CD14-positive monocyte (primary cell): ENCODE measurements around the gene NDUFAF4. TPM values are rescaled to one million over a fixed set of nuclear protein-coding genes. Genes with fewer than 3 reads are reported as not detected.
A peak's percentile ranks its signal among the peaks of the same experiment; 100 is the strongest.

Experiments used
- DNase-seq, 3 donors: peaks; one replicate each; pipeline ENCODE4 v3.0.0-alpha.2; 2011 to 2022
- H2AFZ ChIP-seq: 2 replicates; pipeline ENCODE4 v1.6.0; 2012; ENCODE audit warnings: mild to moderate bottlenecking, low read depth, low read length, inconsistent platforms; ENCODE audit not compliant: insufficient read depth, poor library complexity, severe bottlenecking
- H3K27ac ChIP-seq, 2 donors: 1 replicate in 1 of 2; 2 replicates in 1 of 2; pipeline ENCODE4 v1.5.1; 2012 to 2013; ENCODE audit warnings: low read length in 2 of 2, control low read depth in 1 of 2, inconsistent platforms in 1 of 2, low read depth in 1 of 2, mild to moderate bottlenecking in 1 of 2
- H3K27me3 ChIP-seq, 2 donors: one replicate each; pipeline versions ENCODE4 v1.6.0 to v1.6.1; 2011 to 2013; ENCODE audit warnings: low read length in 2 of 2; ENCODE audit not compliant: control insufficient read depth in 2 of 2, insufficient read depth in 2 of 2
- H3K36me3 ChIP-seq, 2 donors: replicated peaks in 1 of 2; 1 replicate in 1 of 2; 2 replicates in 1 of 2; pipeline versions ENCODE4 v1.5.1 to v1.6.1; 2012 to 2013; ENCODE audit warnings: low read length in 2 of 2, control low read depth in 1 of 2, inconsistent platforms in 1 of 2, mild to moderate bottlenecking in 1 of 2; ENCODE audit not compliant: insufficient read depth in 2 of 2, control insufficient read depth in 1 of 2
- H3K4me1 ChIP-seq, 2 donors: 1 replicate in 1 of 2; 2 replicates in 1 of 2; pipeline versions ENCODE4 v1.5.1 to v1.6.1; 2012 to 2013; ENCODE audit warnings: low read length in 2 of 2, control low read depth in 1 of 2, inconsistent platforms in 1 of 2, mild to moderate bottlenecking in 1 of 2, moderate library complexity in 1 of 2; ENCODE audit not compliant: insufficient read depth in 2 of 2, control insufficient read depth in 1 of 2
- H3K4me2 ChIP-seq: replicated peaks from 2 replicates; pipeline ENCODE3; 2012; ENCODE audit warnings: low read length, moderate library complexity, mild to moderate bottlenecking; ENCODE audit not compliant: poor library complexity, severe bottlenecking; ENCODE audit errors: extremely low read depth
- H3K4me3 ChIP-seq, 3 experiments: fragments of 200-600 bp in 1 of 3; sonication (generic) in 1 of 3; replicated peaks in 1 of 3; 1 replicate in 2 of 3; 2 replicates in 1 of 3; pipeline ENCODE4 v1.5.1; 2011 to 2013; ENCODE audit warnings: low read length in 3 of 3, mild to moderate bottlenecking in 3 of 3, control low read depth in 2 of 3, low read depth in 2 of 3, inconsistent platforms in 1 of 3, moderate library complexity in 1 of 3
- H3K79me2 ChIP-seq: 2 replicates; pipeline ENCODE4 v1.6.0; 2012; ENCODE audit warnings: mild to moderate bottlenecking, control low read depth, inconsistent platforms, low read length, moderate library complexity; ENCODE audit not compliant: insufficient read depth
- H3K9ac ChIP-seq: 2 replicates; pipeline ENCODE4 v1.6.0; 2017; ENCODE audit warnings: low read length, mild to moderate bottlenecking; ENCODE audit not compliant: insufficient read depth, poor library complexity, severe bottlenecking
- H3K9me3 ChIP-seq, 2 donors: replicated peaks in 1 of 2; 1 replicate in 1 of 2; 2 replicates in 1 of 2; pipeline versions ENCODE4 v1.5.1 to v1.6.1; 2012 to 2013; ENCODE audit warnings: low read length in 2 of 2, control low read depth in 1 of 2; ENCODE audit not compliant: control insufficient read depth in 1 of 2, insufficient read depth in 1 of 2
- H4K20me1 ChIP-seq: 2 replicates; pipeline ENCODE4 v1.6.0; 2012; ENCODE audit warnings: mild to moderate bottlenecking, low read length, control low read depth, moderate library complexity; ENCODE audit not compliant: insufficient read depth
- H3K27ac Mint-ChIP-seq, 7 donors: one replicate each; pipeline ENCODE4 v1.8.0; 2020; ENCODE audit warnings: mild to moderate bottlenecking in 7 of 7, mixed read lengths in 7 of 7, moderate library complexity in 6 of 7, inconsistent platforms in 2 of 7
- H3K27me3 Mint-ChIP-seq, 3 donors: one replicate each; pipeline ENCODE4 v1.8.0; 2021 to 2022; ENCODE audit warnings: low read depth in 3 of 3, mild to moderate bottlenecking in 3 of 3, mixed read lengths in 3 of 3, moderate library complexity in 3 of 3, inconsistent platforms in 1 of 3
- H3K36me3 Mint-ChIP-seq, 2 donors: one replicate each; pipeline ENCODE4 v1.8.0; 2020; ENCODE audit warnings: mixed read lengths in 2 of 2, inconsistent platforms in 1 of 2, mild to moderate bottlenecking in 1 of 2
- H3K4me1 Mint-ChIP-seq: one replicate; pipeline ENCODE4 v1.8.0; 2020; ENCODE audit warnings: mild to moderate bottlenecking, mixed read lengths
- H3K4me3 Mint-ChIP-seq, 2 donors: one replicate each; pipeline ENCODE4 v1.8.0; 2020; ENCODE audit warnings: mild to moderate bottlenecking in 2 of 2, mixed read lengths in 2 of 2, moderate library complexity in 1 of 2
- H3K9me3 Mint-ChIP-seq, 7 donors: one replicate each; pipeline ENCODE4 v1.8.0; 2020 to 2022; ENCODE audit warnings: mixed read lengths in 7 of 7, mild to moderate bottlenecking in 6 of 7, moderate library complexity in 6 of 7, inconsistent platforms in 2 of 7
- CTCF ChIP-seq: fragments of 200-600 bp; IDR thresholded peaks from one replicate; pipeline ENCODE4 v1.8.0; 2022; ENCODE audit warnings: antibody characterized with exemption, mild to moderate bottlenecking
- WGBS: methylation state at CpG from one replicate; pipeline ENCODE4 v1.1.5; 2013; ENCODE audit warnings: missing lambda C conversion rate; ENCODE audit not compliant: insufficient coverage; 5-methylcytosine and 5-hydroxymethylcytosine counted together
- intact Hi-C, 2 donors: fragments of 100-400 bp; cut with micrococcal nuclease; formaldehyde crosslinking; loops; one replicate each; pipeline versions ENCODE4 v1.15.0 to v1.15.1; 2023
- polyA plus RNA-seq, 3 donors: library from polyadenylated mRNA; depleted of rRNA in 1 of 3; unstranded in 2 of 3; stranded (reverse) in 1 of 3; fragments of 300-500 nt in 2 of 3; fragments of >200 nt in 1 of 3; fragmentation: Illumina TruSeq in 2 of 3; gene quantifications; 1 replicate in 2 of 3; 2 replicates in 1 of 3; pipeline ENCODE4 v1.2.3, GENCODE V29; 2012 to 2021

Gene NDUFAF4
- polyA plus RNA-seq, 3 donors, result 7.6 to 17.5 (median 14.9) TPM

DNA sequence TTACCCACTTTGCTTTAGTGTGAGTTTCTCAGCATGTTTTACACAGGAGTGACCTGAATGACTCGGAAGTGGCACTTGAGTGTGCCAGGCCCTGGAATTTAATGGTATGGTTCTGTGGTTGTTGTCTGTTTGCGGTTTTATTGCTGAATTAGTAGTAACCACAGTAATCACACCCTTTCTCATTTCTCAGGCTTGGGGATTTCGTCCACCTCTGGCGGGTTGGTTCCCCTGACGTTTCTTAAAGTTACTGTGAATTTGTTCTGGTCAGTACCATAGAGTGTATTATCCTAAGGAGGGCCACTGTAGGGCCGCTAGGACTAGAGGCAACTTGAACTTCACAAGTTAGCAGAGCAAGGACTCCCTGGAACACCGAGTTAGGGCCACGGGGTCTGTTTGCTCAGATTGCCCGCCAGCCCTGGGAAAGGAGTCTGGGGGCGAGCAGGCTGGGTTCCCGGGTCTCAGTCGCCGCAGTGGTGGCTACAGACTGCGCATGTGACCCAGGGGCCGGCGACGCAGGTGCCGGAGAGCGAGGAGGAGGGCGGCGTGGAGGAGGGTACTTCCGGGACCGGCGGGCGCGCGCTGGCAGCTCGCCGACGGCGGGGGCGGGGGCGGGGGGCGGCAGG, 26.3 kb upstream of the NDUFAF4 start:
- Histone ChIP-seq H3K4me2 (peak overlapping the region; percentile 88), H3K4me3 (peak overlapping the region; percentile 45 to 85 (median 83)), H2AFZ (peak overlapping the region; percentile 86), H4K20me1 (no peaks in the 10 kb centered on the region), H3K27ac (no peak overlapping the region), H3K79me2 (no peaks in the 10 kb centered on the region), H3K9ac (peak overlapping the region; percentile 39), H3K9me3 (no peaks in the 10 kb centered on the region), H3K36me3 (no peaks in the 10 kb centered on the region), H3K27me3 (peaks cover 42 to 53% of the 10 kb centered on the region in 2 donors), H3K4me1 (peaks cover 9 to 12% of the 10 kb centered on the region in 2 donors)
- no peak for TF ChIP-seq CTCF
- intact Hi-C loops, result no loop called here
- Mint-ChIP-seq H3K4me1 (peaks cover 12% of the 10 kb centered on the region), H3K36me3 (no peaks in the 10 kb centered on the region), H3K27ac (peak overlapping the region in 3 of 7 donors; percentile 43 to 61 (median 53)), H3K27me3 (peaks cover 34 to 64% (median 42%) of the 10 kb centered on the region in 3 donors), H3K4me3 (peak overlapping the region; percentile 92 to 95), H3K9me3 (peaks cover 0 to 6% (median 0%) of the 10 kb centered on the region in 7 donors)
- DNase-seq, result no peak
- WGBS, result under 1% methylated on average over 18 of the region's 34 CpGs

- H3K79me2 ChIP-seq, result no peaks in the 10 kb centered on the region
- H4K20me1 ChIP-seq, result no peaks in the 10 kb centered on the region
- Mint-ChIP-seq H3K4me3 (peak overlapping the region in 1 of 2 donors; percentile 33), H3K27ac (no peak overlapping the region), H3K9me3 (peaks cover 0 to 6% (median 0%) of the 10 kb centered on the region in 7 donors), H3K27me3 (peaks cover 36 to 58% (median 43%) of the 10 kb centered on the region in 3 donors), H3K36me3 (no peaks in the 10 kb centered on the region), H3K4me1 (peaks cover 12% of the 10 kb centered on the region)
- no peaks in the 10 kb centered on the region for H3K36me3 ChIP-seq
- H3K4me2 ChIP-seq, result no peak overlapping the region
- peaks cover 42 to 51% of the 10 kb centered on the region in 2 donors for H3K27me3 ChIP-seq
- no peaks in the 10 kb centered on the region for H3K9me3 ChIP-seq
- DNase-seq, result no peak
- no peak overlapping the region for H3K4me3 ChIP-seq
- no CpG with 5 or more reads among the region's 3 CpGs for WGBS
- H3K27ac ChIP-seq, result no peak overlapping the region
- H3K9ac ChIP-seq, result no peak overlapping the region
- intact Hi-C loops, result no loop called here
- TF ChIP-seq CTCF, result no peak
- peaks cover 9 to 12% of the 10 kb centered on the region in 2 donors for H3K4me1 ChIP-seq
- H2AFZ ChIP-seq, result peak overlapping the region; percentile 86
Measured at GRCh38 chr6:96923400-96923799, 25.7 kb upstream of the NDUFAF4 start.
